ENCODE measurements around the gene CSNK1D. TPM values are rescaled to one million over a fixed set of nuclear protein-coding genes. Genes with fewer than 3 reads are reported as not detected.

Gene CSNK1D
- total RNA-seq, 1 experiment from 2014 or later = 137 TPM

Small RNAs within 50 kb of the gene (microRNA-seq; reads per million reads assigned to microRNA genes)
- not detected for gene MIR6787 (ENCODE audit: borderline microRNAs expressed)

Other genes starting within 250 kb of the CSNK1D start
- gene RAC3, start 242.0 kb downstream of the CSNK1D start, total RNA-seq (2021) = 84.8 and 85.8 TPM in 2 replicates
- gene DCXR, start 236.0 kb downstream of the CSNK1D start, total RNA-seq (2021) = 90.6 and 93.6 TPM in 2 replicates
- gene RFNG, start 221.9 kb downstream of the CSNK1D start, total RNA-seq (2021) = 34.0 and 36.5 TPM in 2 replicates
- 164 TPM in 2 replicates for gene GPS1, start 221.8 kb downstream of the CSNK1D start, total RNA-seq (2021)
- 103 and 104 TPM in 2 replicates for gene DUS1L, start 207.9 kb downstream of the CSNK1D start, total RNA-seq (2021)
- 420 and 433 TPM in 2 replicates for gene FASN, start 175.5 kb downstream of the CSNK1D start, total RNA-seq (2021)
- gene CCDC57, start 60.9 kb downstream of the CSNK1D start, total RNA-seq (2021) = 11.0 and 14.6 TPM in 2 replicates
- 26.0 and 28.4 TPM in 2 replicates for gene SLC16A3, start 44.7 kb downstream of the CSNK1D start, total RNA-seq (2021)
- gene CD7, start 43.9 kb upstream of the CSNK1D start, total RNA-seq (2021) = 0.22 and 0.35 TPM in 2 replicates
- gene SECTM1, start 60.1 kb upstream of the CSNK1D start, total RNA-seq (2021) = 0.28 and 0.70 TPM in 2 replicates
- 1.4 and 1.5 TPM in 2 replicates for gene TEX19, start 85.5 kb upstream of the CSNK1D start, total RNA-seq (2021)
- 0.75 and 0.94 TPM in 2 replicates for gene UTS2R, start 98.1 kb upstream of the CSNK1D start, total RNA-seq (2021)
- 23.2 and 24.1 TPM in 2 replicates for gene HEXD, start 144.6 kb upstream of the CSNK1D start, total RNA-seq (2021)
- 25.4 and 27.8 TPM in 2 replicates for gene OGFOD3, start 144.9 kb upstream of the CSNK1D start, total RNA-seq (2021)
- gene CYBC1, start 177.1 kb upstream of the CSNK1D start, total RNA-seq (2021) = 80.4 and 81.7 TPM in 2 replicates
- 124 and 129 TPM in 2 replicates for gene NARF, start 185.0 kb upstream of the CSNK1D start, total RNA-seq (2021)
- gene FOXK2, start 246.0 kb upstream of the CSNK1D start, total RNA-seq (2021) = 59.6 and 72.0 TPM in 2 replicates

Data from H9 (cell line).